SU-DHL-6 (cell line): ENCODE data around the gene VTI1A.

Experiments
- EZH2phosphoT487 ChIP-seq: fragments of 200-600 bp; sonication (generic), shearing (Covaris generic); conservative IDR thresholded peaks from 2 replicates; pipeline ENCODE4 v1.6.1; 2018; ENCODE audit warnings: mild to moderate bottlenecking, antibody characterized with exemption, low read length, moderate library complexity, mixed read lengths
- TF ChIP-seq, protein P1 (sequence below): fragments of 200-600 bp; sonication (generic); IDR thresholded peaks from one replicate; pipeline ENCODE4 v1.5.1; 2017; ENCODE audit warnings: antibody characterized with exemption, mild to moderate bottlenecking, low read length, moderate library complexity; ENCODE audit not compliant: insufficient read depth, poor library complexity, severe bottlenecking

DNA sequence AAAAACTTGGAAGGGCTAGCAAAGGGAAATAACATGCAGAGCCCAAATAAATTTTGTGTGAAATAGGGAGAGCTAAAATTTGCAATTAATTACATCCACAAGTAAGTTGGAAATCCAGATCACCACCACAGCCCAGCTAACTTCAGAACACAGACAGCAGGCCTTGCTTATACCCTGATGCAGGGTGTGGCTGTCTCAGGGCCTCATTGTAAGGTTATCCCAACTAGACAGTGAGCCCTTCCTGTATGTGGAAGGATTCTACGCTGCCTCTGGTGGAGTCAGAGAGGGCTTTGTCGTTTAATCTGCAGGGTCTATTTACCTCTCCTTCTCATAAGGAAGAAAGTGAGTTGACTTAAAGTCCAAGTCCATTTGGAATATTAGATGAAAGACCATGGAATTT is 322.1 kb downstream of the VTI1A start:
- TF ChIP-seq, protein P1, sequence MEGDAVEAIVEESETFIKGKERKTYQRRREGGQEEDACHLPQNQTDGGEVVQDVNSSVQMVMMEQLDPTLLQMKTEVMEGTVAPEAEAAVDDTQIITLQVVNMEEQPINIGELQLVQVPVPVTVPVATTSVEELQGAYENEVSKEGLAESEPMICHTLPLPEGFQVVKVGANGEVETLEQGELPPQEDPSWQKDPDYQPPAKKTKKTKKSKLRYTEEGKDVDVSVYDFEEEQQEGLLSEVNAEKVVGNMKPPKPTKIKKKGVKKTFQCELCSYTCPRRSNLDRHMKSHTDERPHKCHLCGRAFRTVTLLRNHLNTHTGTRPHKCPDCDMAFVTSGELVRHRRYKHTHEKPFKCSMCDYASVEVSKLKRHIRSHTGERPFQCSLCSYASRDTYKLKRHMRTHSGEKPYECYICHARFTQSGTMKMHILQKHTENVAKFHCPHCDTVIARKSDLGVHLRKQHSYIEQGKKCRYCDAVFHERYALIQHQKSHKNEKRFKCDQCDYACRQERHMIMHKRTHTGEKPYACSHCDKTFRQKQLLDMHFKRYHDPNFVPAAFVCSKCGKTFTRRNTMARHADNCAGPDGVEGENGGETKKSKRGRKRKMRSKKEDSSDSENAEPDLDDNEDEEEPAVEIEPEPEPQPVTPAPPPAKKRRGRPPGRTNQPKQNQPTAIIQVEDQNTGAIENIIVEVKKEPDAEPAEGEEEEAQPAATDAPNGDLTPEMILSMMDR, result no peak
- TF ChIP-seq EZH2phosphoT487, result no peak
